Bronchial epithelial cell (primary cell): ENCODE measurements around the gene GRIN3B. TPM values are rescaled to one million over a fixed set of nuclear protein-coding genes. Genes with fewer than 3 reads are reported as not detected.

Experiments used
- DNase-seq: peaks from one replicate; pipeline ENCODE4 v3.0.0-alpha.2; 2010; ENCODE audit warnings: low read depth
- FAIRE-seq: peaks from 2 replicates; lab custom pipeline; 2011; peaks lifted over from hg19 to GRCh38; lab: Jason Lieb, UNC
- H3K27me3 ChIP-seq: 2 replicates; pipeline ENCODE4 v1.5.1; 2011; ENCODE audit warnings: low read length; ENCODE audit not compliant: control insufficient read depth, insufficient read depth
- H3K36me3 ChIP-seq: 2 replicates; pipeline ENCODE4 v1.5.1; 2011; ENCODE audit warnings: low read length; ENCODE audit not compliant: control insufficient read depth, insufficient read depth
- H3K4me3 ChIP-seq: 2 replicates; pipeline ENCODE4 v1.5.1; 2011; ENCODE audit warnings: mild to moderate bottlenecking, low read depth, low read length, control low read depth
- total RNA-seq: library from RNA; depleted of rRNA; stranded (reverse); fragments of >200 nt; gene quantifications from 2 replicates; pipeline ENCODE4 v1.2.1, GENCODE V29; 2014
- TF ChIP-seq, protein P1 (sequence below): IDR thresholded peaks from 2 replicates; pipeline ENCODE4 v1.5.1; 2011; ENCODE audit warnings: mild to moderate bottlenecking, moderate library complexity, low read length, control low read depth, inconsistent platforms; ENCODE audit not compliant: insufficient read depth, severe bottlenecking

GRIN3B gene
- total RNA-seq, 1 donor from 2014 or later = 0.26 TPM

DNA sequence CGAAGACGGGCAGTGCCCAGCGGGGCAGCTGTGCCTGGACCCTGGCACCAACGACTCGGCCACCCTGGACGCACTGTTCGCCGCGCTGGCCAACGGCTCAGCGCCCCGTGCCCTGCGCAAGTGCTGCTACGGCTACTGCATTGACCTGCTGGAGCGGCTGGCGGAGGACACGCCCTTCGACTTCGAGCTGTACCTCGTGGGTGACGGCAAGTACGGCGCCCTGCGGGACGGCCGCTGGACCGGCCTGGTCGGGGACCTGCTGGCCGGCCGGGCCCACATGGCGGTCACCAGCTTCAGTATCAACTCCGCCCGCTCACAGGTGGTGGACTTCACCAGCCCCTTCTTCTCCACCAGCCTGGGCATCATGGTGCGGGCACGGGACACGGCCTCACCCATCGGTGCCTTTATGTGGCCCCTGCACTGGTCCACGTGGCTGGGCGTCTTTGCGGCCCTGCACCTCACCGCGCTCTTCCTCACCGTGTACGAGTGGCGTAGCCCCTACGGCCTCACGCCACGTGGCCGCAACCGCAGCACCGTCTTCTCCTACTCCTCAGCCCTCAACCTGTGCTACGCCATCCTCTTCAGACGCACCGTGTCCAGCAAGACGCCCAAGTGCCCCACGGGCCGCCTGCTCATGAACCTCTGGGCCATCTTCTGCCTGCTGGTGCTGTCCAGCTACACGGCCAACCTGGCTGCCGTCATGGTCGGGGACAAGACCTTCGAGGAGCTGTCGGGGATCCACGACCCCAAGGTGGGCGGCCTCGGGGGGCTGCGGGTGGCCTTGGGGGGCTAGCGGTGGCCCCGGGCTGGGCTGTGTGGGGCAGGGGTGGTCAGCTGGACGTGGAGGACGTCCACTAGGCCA lies 4.8 kb downstream of the GRIN3B start:
- FAIRE-seq (no peak), DNase-seq (no peak)
- TF ChIP-seq, protein P1, sequence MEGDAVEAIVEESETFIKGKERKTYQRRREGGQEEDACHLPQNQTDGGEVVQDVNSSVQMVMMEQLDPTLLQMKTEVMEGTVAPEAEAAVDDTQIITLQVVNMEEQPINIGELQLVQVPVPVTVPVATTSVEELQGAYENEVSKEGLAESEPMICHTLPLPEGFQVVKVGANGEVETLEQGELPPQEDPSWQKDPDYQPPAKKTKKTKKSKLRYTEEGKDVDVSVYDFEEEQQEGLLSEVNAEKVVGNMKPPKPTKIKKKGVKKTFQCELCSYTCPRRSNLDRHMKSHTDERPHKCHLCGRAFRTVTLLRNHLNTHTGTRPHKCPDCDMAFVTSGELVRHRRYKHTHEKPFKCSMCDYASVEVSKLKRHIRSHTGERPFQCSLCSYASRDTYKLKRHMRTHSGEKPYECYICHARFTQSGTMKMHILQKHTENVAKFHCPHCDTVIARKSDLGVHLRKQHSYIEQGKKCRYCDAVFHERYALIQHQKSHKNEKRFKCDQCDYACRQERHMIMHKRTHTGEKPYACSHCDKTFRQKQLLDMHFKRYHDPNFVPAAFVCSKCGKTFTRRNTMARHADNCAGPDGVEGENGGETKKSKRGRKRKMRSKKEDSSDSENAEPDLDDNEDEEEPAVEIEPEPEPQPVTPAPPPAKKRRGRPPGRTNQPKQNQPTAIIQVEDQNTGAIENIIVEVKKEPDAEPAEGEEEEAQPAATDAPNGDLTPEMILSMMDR = no peak
- Histone ChIP-seq H3K27me3 (peaks cover 5% of the 10 kb centered on the region), H3K36me3 (peaks cover 4% of the 10 kb centered on the region), H3K4me3 (no peak overlapping the region)

- DNase-seq = no peak
- H3K36me3 ChIP-seq = peaks cover 11% of the 10 kb centered on the region
- H3K27me3 ChIP-seq = no peaks in the 10 kb centered on the region
- no peak overlapping the region for H3K4me3 ChIP-seq
- no peak for FAIRE-seq
- TF ChIP-seq, protein P1 = no peak
These were observed 6.6 kb downstream of the GRIN3B start for GRCh38 chr19:1006711-1007398.

DNA sequence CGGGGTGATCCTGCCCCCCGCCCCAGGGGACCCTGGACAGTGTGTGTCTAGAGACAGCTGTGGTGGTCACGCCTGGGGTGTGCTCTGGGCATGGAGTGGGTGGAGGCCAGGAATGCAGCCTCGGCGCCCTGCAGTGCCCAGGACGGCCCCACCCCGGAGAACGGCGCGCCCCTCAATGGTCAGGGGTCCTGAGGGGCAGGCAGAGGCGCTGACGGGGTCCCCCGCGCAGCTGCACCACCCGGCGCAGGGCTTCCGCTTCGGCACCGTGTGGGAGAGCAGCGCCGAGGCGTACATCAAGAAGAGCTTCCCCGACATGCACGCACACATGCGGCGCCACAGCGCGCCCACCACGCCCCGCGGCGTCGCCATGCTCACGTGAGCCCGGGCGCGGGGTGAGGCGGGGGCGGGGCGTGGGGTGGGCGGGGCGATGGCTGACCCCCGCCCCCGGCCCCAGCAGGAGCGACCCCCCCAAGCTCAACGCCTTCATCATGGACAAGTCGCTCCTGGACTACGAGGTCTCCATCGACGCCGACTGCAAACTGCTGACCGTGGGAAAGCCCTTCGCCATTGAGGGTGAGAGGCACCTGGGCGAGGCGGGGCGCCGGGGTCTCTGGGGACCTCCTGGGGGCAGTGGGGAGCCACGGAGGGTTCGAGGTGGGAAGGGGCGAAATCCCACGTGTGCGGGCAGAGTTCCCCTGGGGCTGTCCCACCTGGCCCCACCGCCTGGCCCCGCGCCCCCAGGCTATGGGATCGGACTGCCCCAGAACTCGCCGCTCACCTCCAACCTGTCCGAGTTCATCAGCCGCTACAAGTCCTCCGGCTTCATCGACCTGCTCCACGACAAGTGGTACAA lies 7.4 kb downstream of the GRIN3B start:
- FAIRE-seq (no peak), DNase-seq (no peak)
- TF ChIP-seq, protein P1 = no peak
- Histone ChIP-seq H3K27me3 (no peaks in the 10 kb centered on the region), H3K4me3 (no peak overlapping the region), H3K36me3 (peaks cover 17% of the 10 kb centered on the region)

DNA sequence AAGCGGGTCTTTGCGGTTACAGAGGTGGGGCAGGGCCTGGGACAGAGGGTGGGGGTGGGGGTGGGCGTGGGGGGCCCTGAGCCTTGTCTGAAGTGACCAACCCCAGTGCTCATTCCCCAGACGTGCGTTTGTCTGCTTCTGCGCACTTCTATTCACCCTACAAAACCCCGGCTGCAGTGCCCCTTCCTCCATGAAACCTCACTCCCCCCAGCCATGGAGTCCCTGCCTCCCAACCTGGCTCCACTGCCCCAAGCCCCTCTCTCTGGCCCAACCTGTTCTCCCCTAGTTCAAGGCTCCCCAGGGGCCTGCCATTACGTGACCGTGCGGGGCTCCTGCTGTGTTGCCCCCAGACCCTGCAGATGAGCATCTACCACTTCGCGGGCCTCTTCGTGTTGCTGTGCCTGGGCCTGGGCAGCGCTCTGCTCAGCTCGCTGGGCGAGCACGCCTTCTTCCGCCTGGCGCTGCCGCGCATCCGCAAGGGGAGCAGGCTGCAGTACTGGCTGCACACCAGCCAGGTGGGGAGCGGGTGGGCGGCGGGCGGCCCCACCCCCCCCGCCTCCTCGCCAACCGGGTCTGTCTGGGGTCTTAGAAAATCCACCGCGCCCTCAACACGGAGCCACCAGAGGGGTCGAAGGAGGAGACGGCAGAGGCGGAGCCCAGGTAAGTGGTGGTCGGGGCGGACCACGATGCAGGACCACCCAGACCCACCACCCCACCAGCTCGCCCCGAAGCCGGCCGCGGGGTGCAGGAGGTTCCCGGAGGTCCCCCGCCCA lies 8.2 kb downstream of the GRIN3B start:
- Histone ChIP-seq H3K4me3 (no peak overlapping the region), H3K27me3 (no peaks in the 10 kb centered on the region), H3K36me3 (peaks cover 21% of the 10 kb centered on the region)
- DNase-seq = no peak
- FAIRE-seq = no peak
- TF ChIP-seq, protein P1 = no peak
